ENCODE measurements around the gene ATP13A3. TPM values are rescaled to one million over a fixed set of nuclear protein-coding genes. Genes with fewer than 3 reads are reported as not detected.

The ATP13A3 gene
- total RNA-seq, 1 donor from 2014 or later = 74.6 TPM

GRCh38 chr3:194488055-194488742 is 1.4 kb upstream of the ATP13A3 start:
- Mint-ChIP-seq H3K27me3 (ENCODE audit: low read depth) (no peaks in the 10 kb centered on the region), H3K27ac (ENCODE audit: unreplicated experiment) (no peak overlapping the region), H3K4me3 (peak overlapping the region; percentile 73), H3K9me3 (peaks cover 4% of the 10 kb centered on the region), H3K36me3 (ENCODE audit: low read depth) (no peaks in the 10 kb centered on the region), H3K4me1 (peaks cover 15% of the 10 kb centered on the region)
- no peak for DNase-seq (ENCODE audit: low read depth, low spot score)
- no peak for TF ChIP-seq CTCF (conservative IDR thresholded peaks at IDR 0.05)

DNA sequence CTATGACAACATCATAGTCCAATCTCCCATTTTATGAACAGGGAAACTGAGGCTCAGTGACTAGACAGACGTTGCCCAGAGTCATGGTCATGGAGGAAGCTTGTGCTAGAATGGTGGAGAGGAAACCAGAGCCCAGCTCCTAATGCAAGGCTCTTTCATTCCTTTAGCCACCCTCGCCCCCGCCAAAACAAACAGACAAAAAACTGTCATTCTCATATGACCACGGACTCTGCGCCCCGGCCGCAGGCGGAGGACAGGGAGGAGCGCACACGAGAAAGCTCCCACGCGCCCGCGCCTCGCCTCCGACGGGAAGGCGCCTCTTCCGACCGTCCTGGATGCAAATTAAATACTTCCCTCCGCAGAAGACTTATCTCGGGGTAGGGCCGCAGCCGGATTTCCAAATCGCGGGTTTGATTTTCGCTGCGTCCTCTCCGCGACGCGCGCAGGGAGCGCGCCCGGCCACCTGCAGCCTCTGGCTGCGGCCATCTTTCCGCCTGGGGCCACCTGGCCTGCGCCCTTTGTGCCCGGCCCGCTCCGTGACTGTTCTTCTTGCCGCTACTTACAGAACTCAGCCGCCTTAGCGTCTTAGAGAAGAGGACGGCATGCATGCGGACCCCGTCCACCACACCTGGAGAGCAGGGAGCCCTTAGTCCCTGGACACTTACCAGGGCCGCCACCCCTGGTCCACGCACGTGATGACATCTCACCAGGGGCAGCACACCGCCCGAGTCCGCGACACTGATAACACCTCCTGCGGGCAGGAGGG is 670 bp upstream of the ATP13A3 start:
- DNase-seq (ENCODE audit: low read depth, low spot score) = no peak
- peaks cover 17% of the 10 kb centered on the region for H3K4me1 Mint-ChIP-seq
- H3K4me3 Mint-ChIP-seq = peak overlapping the region; percentile 73
- H3K27me3 Mint-ChIP-seq (ENCODE audit: low read depth) = no peaks in the 10 kb centered on the region
- H3K27ac Mint-ChIP-seq (ENCODE audit: unreplicated experiment) = no peak overlapping the region
- H3K36me3 Mint-ChIP-seq (ENCODE audit: low read depth) = no peaks in the 10 kb centered on the region
- no peak for TF ChIP-seq CTCF (conservative IDR thresholded peaks at IDR 0.05)
- peaks cover 4% of the 10 kb centered on the region for H3K9me3 Mint-ChIP-seq

DNA sequence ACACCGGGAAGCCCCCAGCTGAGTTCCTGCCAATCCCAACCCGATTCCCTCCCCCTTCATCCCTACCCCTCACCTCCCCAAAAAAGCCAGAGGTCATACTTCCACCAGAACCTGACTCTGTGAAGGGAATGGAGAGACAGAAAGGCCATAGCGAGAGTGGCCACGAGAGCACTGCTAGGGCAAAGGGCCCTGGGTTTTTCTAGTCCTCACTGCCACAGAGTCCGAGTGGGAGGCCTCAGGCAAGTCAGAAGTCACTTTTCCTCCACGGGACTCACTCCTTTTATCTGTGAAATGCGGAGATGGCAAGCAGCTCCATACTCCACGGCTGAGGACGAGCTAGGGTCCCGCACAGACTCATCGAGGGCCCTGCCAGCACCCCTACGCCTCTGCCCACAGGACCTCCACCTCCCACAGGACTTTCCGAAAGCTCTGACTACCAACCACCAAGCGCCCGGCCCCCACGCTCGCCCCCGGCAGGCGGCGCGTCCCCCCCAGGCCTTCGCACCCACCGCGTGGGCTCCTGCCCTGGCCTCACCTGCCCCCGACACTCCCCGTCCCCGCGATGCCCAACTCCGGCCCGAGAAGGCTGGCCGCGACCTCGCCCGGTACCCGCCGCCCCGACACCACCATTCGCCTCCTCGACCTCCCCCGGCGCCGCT is 792 bp downstream of the ATP13A3 start:
- peak overlapping the region; percentile 85 for H3K27ac Mint-ChIP-seq (ENCODE audit: unreplicated experiment)
- no peak for DNase-seq (ENCODE audit: low read depth, low spot score)
- H3K9me3 Mint-ChIP-seq = peaks cover 4% of the 10 kb centered on the region
- peaks cover 3% of the 10 kb centered on the region for H3K36me3 Mint-ChIP-seq (ENCODE audit: low read depth)
- peak overlapping the region; percentile 92 for H3K4me3 Mint-ChIP-seq
- peaks cover 30% of the 10 kb centered on the region for H3K4me1 Mint-ChIP-seq
- no peaks in the 10 kb centered on the region for H3K27me3 Mint-ChIP-seq (ENCODE audit: low read depth)
- TF ChIP-seq CTCF (conservative IDR thresholded peaks at IDR 0.05) = peak; percentile 30

- DNase-seq (ENCODE audit: low read depth, low spot score) = no peak
- peaks cover 4% of the 10 kb centered on the region for H3K9me3 Mint-ChIP-seq
- no peaks in the 10 kb centered on the region for H3K27me3 Mint-ChIP-seq (ENCODE audit: low read depth)
- peak overlapping the region; percentile 85 for H3K27ac Mint-ChIP-seq (ENCODE audit: unreplicated experiment)
- H3K4me1 Mint-ChIP-seq = peaks cover 33% of the 10 kb centered on the region
- no peak for TF ChIP-seq CTCF (conservative IDR thresholded peaks at IDR 0.05)
- H3K4me3 Mint-ChIP-seq = peak overlapping the region; percentile 92
- H3K36me3 Mint-ChIP-seq (ENCODE audit: low read depth) = peaks cover 3% of the 10 kb centered on the region
Measured at GRCh38 chr3:194485468-194485880, 1.3 kb downstream of the ATP13A3 start.

DNA sequence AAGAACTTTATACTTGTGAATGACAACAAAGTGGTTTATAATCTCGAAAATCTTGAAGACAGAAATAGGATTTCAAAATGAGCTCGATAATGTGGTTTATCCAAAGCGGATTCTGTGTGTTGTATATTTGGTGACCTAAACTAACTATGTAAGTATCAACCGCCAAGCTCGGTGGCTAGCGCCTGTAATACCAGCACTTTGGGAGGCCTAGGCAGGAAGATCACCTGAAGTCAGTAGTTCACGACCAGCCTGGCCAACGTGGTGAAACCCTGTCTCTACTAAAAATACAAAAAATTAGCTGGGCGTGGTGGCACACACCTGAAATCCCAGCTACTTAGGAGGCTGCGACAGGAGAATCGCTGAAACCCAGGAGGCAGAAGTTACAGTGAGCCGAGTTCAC is 2.2 kb downstream of the ATP13A3 start:
- H3K36me3 Mint-ChIP-seq (ENCODE audit: low read depth) = peaks cover 3% of the 10 kb centered on the region
- H3K4me1 Mint-ChIP-seq = peaks cover 41% of the 10 kb centered on the region
- no peaks in the 10 kb centered on the region for H3K27me3 Mint-ChIP-seq (ENCODE audit: low read depth)
- no peak for TF ChIP-seq CTCF (conservative IDR thresholded peaks at IDR 0.05)
- H3K27ac Mint-ChIP-seq (ENCODE audit: unreplicated experiment) = no peak overlapping the region
- peaks cover 4% of the 10 kb centered on the region for H3K9me3 Mint-ChIP-seq
- DNase-seq (ENCODE audit: low read depth, low spot score) = no peak
- H3K4me3 Mint-ChIP-seq = peak overlapping the region; percentile 92
